COR-L47 (cell line): ENCODE measurements around the gene C19orf85.
"Not testable (repeated sequence)": the region's sequence is repeated elsewhere in the genome, so short reads cannot be mapped to it uniquely, and the experiment has no call there.

ENCODE experiments used
- DNase-seq: peaks from one replicate; lab custom pipeline; 2025; lab: John Stamatoyannopoulos, UW

The C19orf85 gene

GRCh38 chr19:55464662-55465054, at the start of gene C19orf85:
TSS of gene C19orf85 (minus strand) at chr19:55464751. CDS start at chr19:55464554, 197 bp downstream.
- peak; percentile 54 for DNase-seq

DNA sequence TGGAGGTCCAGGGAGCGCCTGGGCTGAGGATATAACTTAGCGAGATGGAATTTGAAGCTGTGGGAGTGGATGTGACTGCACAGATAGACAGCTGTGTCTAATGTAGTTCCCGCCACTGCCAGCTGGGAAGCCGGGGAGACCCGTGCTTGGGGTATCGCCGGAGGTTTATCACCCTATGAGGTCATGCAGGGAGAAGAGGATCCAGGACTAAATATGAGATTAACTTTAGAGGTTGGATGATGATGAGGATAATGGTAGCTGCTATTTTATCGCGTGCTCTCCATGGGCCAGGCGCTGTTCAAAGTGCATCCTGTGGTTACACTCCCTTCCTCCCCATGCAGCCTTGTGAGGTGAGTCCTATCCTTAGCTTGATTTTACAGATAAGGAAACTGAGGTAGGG, 43.6 kb upstream of the C19orf85 start:
- no peak for DNase-seq

GRCh38 chr19:55504981-55505380, 40.4 kb upstream of the C19orf85 start:
- no peak for DNase-seq

- DNase-seq, result no peak
Observed at GRCh38 chr19:55504252-55504603, 39.7 kb upstream of the C19orf85 start.

- DNase-seq, result peak; percentile 86
Observed at GRCh38 chr19:55503502-55504251, 39.1 kb upstream of the C19orf85 start.

DNA sequence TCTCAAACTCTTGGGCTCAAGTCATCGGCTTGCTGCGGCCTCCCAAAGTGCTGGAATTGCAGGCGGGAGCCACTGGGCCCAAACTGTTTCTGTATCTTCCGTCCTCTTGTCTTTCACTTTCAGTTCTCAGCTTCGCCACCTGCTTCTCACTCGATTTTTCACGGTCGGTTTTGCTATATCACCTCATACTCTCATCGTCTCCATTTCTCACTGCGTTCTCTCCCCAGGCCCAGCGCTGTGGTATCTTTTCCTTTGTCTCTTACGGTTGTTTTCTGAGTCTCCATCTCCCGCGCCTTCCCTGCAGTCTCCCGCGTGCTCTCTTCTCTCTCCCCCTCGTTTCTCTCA, 38.6 kb upstream of the C19orf85 start:
- DNase-seq, result no peak

- DNase-seq, result no peak
Observed at GRCh38 chr19:55502197-55502952, 37.8 kb upstream of the C19orf85 start.

GRCh38 chr19:55500368-55500952, 35.9 kb upstream of the C19orf85 start:
- no peak for DNase-seq

GRCh38 chr19:55498246-55498840, 33.8 kb upstream of the C19orf85 start:
- DNase-seq, result peak; percentile 69

DNA sequence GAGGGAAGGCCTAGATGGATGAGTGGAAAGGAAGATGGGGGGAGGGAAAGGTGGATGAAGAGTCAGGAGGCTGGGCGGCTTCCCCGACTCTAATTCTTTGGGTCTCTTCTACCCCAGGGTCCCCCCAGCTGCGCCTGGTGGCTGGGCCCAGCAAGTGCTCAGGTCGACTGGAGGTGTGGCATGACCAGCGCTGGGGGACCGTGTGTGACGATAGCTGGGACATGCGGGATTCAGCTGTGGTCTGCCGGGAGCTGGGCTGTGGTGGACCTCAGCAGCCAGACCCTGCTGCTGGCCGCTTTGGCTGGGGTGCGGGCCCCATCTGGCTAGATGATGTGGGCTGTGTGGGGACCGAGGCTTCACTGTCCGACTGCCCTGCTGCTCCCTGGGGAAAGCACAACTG, 33.2 kb upstream of the C19orf85 start:
- DNase-seq, result no peak

GRCh38 chr19:55496820-55497219, 32.3 kb upstream of the C19orf85 start:
- DNase-seq, result not testable (repeated sequence)

- DNase-seq, result no peak
Observed at GRCh38 chr19:55495646-55496349, 31.2 kb upstream of the C19orf85 start.

DNA sequence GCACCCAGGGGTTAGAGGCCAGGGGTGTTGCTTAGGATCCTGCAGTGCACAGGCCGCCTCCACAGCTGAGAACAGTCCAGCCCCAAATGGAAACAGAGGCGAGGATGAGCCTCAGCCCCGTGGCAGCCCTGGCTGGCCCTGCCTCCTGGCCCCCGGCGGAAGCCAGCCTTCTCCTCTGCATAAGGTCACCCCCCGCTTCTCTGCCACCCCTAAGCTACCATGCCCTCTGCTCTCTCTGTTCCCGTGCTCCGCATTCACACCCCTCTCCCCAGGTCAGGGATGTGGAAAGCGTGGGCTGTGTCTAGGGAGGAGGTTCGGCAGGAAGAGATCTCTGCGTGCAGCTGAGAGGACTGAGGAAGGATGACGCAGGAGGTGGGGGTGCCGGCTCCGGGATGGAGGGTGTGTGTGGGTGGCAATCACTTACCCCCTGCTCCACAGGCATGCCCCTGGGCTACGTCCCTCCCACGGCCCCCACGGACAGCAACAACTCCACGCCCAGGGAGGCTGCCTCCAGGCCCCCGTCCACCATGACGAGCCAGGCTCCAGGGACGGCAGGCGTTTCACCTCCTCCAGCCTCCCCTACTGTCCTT, 29.7 kb upstream of the C19orf85 start:
- DNase-seq, result no peak

DNA sequence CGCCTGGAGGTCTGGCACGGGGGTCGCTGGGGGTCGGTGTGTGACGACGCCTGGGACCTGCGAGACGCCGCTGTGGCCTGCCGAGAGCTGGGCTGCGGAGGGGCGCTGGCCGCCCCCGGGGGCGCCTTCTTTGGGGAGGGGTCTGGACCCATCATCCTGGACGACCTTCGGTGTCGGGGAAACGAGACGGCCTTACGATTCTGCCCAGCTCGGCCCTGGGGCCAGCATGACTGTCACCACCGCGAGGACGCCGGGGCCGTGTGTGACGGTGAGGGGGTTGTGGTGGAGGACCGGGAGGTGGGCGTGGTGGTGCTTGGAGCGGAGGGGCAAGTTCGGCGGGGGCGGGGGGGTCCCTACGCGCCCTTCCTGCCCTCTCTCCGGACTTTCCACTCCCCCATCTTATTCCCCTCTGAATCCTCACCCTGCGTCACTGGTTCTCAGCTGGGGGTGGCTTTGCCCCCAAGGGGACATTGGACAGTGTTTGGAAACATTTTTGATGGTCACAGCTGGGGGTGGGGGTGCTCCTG, 29.2 kb upstream of the C19orf85 start:
- DNase-seq, result no peak

- DNase-seq, result no peak
Observed at GRCh38 chr19:55493052-55493644, 28.6 kb upstream of the C19orf85 start.

GRCh38 chr19:55492362-55492944, 27.9 kb upstream of the C19orf85 start:
- peak; percentile 84 for DNase-seq

DNA sequence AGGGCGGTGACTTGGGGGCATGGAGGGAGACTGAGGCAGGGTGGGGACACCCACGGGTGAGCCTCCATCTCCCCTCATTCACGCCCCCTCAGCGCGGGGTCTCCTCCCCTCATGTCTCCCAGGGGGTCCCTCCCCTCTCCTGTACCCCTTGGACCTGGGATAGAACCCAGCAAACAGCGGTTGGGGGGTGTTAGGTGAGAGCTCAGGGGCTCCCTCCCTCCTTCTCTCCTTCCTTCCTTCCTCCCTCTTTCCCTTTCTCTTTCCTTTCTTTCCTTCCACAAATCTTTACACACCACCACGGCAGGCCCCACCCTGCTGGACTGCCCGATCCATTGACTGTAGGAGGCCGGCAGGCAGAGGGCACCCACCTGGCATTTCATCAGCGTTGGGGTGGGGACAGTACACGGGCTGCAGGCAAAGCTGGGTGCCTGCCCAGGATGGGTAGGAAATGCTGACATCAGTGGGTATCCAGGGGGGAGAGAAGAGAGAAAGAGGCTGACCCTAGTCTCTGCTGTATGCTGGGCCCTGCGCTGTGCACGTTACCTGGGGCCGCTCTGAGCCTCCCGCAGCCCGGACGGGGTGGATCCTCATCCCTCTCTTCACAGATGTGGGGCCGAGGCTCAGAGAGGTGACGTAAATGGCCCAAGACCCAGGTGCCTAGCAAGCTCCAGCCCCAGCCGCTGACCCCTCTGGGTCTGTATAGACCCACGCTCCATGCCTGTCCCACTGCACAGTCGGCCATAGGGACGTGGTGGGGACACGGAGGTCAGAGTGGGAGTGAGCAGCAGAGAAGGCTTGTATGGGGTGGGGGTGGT, 27.2 kb upstream of the C19orf85 start:
- peak; percentile 29 for DNase-seq

DNA sequence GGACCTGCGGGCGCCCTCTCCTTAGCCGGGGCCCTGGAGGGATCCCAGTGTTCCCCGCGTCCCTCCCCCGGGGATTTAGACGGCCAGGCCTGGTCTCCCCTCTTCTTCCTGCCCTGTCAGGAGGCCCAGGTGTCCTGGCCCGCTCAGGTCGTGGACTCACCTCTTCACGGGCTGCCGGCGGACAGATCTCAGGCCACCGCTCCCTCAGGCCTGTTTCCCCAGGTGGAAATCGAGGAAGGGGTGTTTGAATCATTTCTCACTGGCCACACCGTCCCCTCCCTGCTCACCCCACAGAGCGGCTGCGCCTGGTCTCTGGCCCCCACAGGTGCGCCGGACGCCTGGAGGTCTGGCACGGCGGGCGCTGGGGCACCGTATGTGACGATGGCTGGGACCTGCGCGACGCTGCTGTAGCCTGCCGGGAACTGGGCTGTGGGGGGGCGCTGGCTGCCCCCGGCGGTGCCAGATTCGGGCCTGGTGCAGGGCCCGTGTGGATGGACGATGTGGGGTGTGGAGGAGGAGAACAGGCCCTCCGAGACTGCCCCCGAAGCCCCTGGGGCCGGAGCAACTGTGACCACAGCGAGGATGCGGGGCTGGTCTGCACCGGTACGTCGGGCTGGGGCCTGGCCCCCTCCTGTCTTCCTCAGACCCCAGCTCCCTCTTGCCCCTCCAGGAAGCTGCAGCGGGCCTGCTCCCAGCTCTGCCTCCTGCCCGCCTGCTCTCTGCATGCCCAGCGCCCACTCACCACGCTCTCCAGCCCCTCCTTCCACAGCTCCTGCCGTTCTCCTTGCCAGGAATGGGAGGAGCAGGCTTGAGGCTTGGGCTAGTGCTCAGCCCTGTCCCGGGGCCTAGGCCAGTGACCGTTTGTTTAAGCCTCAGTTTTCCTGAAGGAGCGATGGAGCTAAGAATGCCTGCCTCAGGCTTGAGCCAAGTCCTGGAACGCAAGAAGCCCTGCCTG, 26.2 kb upstream of the C19orf85 start:
- no peak for DNase-seq
